ENCODE data around the gene VPREB3. TPM values are rescaled to one million over a fixed set of nuclear protein-coding genes. Genes with fewer than 3 reads are reported as not detected.

The VPREB3 gene, protein sequence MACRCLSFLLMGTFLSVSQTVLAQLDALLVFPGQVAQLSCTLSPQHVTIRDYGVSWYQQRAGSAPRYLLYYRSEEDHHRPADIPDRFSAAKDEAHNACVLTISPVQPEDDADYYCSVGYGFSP
- 0.22 TPM for polyA plus RNA-seq (2013, experiment 1 of 2; ENCODE audit: insufficient read length)
- polyA plus RNA-seq (2013, experiment 2 of 2; ENCODE audit: insufficient read length) = 0.19 TPM

DNA sequence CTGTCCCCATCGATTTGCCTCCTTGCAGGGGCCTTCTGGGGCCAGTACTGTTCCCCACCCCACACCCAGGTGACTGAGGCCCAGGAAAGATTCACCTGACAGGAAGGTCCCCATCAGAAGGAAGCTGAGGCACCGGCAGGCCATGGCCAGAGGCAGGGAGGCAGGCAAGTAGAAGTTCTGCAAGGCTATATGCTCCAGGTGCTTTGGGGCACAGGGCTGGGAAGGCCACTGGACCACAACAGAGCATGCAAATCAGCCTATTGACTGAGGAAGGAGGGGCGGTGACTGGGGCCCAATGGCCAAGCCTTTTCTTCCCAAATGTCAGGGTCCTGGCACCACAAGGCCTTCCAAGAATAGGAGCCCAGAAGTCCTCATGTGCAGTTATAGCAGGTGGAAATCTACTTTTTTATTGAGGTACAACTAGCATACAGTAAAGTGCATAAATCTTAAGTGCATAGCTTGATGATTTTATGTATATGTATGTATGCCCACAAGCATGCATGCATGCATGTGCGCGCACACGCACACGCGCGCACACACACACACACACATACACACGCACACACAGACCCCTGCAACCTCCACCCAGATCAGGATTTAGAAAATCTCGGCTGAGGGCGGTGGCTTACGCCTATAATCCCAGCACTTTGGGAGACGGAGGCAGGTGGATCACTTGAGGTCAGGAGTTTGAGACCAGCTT, at the start of gene VPREB3:
VPREB3 (minus strand) TSS at position 206 of the 700 bp plus-strand sequence; CDS start at position 144, 62 bp downstream.
- no peak for DNase-seq

DNA sequence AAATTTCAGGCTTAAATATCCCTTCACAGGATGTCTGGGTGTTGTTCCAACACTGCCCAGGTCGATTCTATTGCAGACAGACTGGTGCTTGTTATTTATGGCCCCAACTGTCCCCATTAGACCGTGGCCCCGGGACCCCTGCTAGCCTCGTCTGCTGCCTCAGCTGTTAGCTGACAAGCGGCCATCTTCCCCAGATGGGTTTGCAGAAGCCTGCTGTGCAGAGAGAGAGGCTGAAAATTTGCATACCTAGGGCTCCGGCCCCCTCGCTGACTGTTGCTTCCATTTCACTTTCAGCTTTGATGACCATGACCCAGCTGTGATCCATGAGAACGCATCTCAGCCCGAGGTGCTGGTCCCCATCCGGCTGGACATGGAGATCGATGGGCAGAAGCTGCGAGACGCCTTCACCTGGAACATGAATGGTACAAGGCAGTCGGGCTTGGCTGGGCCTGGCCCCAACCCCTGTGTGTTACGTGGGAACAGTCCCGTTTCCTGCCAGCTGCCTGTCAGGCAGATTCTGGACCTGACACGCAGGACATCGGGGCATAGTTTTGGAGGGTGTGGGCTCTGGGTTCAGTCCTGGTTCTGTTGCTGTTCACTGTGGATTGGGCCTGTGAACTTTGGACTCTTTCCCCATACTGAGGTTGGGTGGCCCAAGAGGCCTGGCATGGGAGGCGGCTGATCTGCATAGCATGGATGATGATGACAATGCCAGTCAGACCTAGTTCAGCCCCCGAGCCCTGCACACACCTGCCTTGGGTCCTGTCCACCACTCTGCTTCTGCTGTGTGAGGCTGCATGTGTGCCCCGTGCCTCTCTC, 49.0 kb upstream of the VPREB3 start:
- DNase-seq = no peak

DNA sequence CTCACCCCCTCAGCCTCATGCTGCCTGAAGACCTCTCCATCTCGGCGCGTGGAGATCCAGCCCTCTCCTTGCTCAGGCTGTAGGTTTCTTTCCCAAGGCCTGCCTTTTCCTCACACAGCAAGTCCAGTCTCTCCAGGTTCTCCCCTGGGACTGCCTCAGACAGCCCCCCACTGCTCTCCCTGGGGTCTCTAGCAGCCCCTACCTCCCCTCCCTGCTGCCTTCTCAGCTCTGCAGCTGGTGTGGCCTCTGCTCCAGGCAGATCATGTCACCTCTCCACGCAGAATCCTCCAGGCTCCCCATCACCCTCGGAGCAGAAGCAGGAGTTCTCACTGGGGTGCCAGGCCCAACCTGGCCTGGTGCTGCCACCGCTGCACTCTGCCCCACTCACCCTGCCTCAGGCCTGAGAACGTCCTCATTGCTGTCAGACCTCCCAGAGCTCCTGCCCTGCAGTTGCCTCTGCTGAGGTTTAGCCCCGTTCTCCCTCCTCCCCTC, 47.7 kb upstream of the VPREB3 start:
- DNase-seq = no peak

DNA sequence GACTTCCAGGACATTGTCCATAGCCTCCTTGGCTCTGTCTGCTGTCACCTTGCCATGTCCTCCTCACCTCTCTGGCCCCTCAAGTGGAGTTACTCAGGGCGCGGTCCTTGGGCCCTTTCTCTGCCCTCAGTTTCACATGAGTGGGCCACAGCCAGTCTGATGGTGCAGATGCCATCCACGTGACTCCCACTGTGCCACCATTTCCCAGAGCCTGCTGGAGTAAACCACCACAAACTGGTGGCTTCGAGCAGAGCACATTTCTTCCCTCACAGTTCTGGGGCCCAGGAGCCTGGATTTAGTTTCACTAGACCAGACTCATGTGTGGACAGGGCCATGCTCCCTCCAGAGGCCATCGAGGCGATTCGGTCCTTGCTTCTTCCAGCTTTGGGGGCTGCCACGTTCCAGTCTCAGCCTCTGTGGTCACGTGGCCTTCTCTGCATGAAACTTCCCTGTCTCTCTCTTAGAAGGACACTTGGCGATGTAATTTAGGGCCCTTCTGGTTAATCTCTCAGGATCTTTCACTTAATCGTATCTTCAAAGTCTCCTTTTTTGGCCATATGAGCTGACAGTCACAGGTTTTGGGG, 47.1 kb upstream of the VPREB3 start:
- no peak for DNase-seq

DNA sequence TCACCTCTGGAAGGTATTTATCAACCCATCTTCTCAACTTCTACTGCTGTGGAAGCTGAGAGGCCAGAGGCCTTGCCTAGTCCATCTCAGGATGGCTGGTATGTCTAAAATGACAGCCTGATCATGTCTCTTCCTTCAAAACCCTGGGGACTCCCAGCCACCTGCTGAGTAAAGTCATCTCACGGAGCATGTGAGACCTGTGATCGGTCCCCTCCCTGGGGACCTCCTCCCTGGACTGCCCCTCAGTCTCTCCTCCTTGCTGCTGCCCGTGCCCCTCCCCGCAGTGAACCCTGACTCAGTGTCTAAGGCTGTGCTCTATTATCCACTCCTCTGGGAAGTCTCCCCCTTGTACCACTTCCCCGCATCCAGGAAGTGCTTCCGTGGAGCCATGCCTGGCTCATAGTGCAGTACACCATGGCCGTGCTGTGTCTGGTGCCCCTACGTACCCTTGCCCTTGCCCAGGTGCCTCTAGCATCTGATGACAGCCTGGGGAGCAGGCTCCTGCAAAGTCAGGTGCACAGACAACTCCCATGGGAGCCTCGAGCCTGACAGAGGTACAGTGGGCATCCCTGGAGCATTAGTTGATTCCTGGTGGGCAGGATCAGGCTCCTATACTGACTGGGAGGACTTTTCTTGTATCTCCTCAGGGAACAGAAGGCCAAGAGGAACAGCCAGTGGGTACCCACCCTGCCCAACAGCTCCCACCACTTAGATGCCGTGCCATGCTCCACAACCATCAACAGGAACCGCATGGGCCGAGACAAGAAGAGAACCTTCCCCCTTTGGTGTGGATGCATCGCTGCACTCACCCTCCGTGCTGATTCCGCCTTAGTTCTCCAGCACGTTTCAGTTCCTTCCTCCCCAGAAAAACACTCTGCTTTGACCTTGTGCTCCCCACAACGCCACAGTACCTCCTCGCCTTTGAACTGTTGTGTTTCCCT, 46.3 kb upstream of the VPREB3 start:
- DNase-seq = no peak

DNA sequence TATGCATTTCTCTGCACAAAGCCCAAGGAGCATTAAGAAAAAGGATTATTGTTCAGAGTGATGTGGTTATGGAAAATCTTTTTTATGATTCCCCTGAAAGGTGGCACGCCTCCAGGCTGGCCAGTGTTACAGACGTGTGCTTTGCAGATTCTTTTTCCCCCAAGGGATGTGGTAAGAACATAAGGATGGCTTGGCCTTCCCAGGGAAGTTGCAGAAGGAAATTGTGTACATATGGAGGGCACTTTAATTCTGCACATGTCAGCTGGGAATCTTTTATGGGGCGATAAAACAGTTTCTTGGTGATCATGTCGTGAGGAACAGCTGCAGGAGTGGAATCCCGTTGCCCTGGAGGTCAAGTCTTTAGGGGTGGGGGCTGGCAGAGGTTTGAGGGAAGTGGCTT, 42.2 kb upstream of the VPREB3 start:
- DNase-seq = peak; percentile 72

DNA sequence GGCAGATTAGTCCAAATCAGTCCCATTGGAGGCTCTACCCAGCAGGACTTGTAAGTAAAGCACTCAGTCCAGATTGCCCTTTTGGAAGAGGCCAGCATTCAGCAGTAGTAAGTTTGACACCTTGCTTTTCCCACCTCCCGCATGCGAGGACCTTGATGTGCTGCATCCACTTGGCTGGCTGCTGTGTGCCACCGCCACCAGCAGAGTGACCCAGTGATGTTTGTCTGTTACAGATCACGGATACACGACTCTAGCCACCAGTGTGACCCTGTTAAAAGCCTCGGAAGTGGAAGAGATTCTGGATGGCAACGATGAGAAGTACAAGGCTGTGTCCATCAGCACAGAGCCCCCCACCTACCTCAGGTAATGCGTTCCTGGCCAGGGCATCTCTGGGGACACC, 39.1 kb upstream of the VPREB3 start:
- DNase-seq = no peak

DNA sequence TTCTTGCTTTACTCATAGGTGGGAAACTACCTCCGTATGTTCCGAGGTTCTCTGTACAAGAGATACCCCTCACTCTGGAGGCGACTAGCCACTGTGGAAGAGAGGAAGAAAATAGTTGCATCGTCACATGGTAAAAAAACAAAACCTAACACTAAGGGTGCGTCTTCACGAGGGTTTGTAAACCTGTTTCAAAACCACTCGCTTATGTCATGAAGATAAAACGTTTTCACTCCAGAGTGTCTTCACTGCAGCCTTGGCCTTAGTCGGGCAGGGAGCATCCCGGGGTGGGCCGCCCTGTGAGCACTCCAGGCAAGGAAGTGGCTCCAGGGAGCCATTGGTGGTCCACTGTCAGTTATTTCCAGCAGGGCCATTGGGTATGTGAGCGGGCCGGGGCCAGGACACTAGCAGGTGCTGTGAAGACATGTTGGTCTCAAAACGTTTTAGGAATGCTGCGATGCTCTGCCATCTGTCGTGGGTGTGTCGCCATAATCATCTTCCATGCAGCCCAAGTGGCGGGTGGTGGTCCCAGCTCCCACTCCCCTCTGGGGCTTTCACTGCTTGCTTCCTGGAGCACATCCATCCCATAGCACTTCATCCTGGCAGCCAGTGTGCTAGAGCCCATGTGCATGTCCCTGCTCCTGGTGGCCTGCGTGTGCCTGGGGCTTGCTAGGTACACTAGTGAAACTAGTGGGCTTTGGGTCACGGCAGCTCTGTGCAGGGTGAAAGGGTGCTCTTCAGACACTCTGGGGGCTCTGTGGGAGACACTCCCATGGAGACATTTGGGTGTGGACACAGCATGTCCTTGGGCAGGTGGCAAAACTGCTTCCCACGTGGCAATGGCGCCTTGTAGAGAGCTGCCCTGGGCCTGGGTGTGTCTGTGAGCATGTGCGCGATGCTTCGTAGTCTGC, 37.8 kb upstream of the VPREB3 start:
- DNase-seq = no peak

DNA sequence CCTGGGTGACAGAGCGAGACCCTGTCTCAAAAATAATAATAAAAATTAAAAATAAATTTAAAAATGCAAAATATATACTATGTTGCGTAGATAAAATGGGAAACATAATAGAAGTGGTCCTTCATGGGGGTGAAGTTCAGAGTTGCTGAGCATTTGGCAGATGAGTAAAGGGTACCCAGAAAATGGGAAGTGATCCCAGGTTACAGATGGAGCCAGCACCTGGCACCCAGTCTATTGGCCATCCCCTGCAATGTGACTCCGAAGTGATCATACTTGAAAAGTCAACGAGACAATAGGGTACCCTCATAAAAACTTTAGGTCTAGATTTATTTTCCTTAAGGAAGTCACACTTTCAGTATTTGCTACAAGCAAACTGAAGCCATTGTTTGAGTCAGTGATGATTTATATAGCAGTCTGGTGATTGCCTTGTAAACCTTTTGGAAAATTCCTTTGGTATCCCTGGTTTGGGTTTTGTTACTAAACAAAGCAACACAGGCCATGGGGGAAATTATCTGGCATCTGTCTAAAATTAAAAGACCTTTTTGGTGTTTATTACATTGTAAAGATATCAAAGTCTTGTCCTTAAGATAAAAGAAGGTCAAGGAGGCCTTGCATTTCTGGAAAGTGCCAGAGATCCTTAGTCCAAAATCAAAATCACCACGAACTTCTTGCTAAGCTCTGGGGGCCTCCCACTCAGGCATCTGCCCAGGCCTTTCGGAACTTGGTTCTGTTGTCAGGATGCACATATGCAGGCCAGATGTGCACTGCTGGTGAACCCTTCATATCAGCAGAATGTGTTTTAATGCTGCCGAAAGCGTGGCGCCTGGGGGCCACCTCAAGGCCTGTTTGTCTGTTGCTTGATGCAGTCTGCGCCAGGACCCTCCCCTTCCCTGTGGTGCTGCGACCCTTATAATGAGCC, 36.9 kb upstream of the VPREB3 start:
- DNase-seq = peak; percentile 77

DNA sequence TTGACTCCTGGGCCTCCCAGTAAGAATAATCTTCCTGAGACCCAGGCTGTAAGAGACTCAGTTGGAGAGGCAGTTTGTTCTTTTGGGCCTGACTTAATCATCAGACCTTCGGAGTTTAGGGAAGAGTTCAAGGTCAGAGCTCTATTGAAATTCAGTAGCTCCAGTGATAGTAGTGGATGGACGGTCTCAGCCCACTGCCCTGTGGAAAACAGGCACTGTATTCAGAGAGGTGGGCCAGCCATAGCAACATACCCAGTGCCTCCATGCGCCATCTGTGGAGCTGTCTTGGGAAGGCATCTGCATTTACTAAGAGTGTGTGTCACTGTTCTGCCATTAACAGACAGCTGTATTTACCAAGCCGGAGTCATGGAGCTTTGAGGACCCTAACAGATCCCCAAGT, 35.4 kb upstream of the VPREB3 start:
- no peak for DNase-seq

DNA sequence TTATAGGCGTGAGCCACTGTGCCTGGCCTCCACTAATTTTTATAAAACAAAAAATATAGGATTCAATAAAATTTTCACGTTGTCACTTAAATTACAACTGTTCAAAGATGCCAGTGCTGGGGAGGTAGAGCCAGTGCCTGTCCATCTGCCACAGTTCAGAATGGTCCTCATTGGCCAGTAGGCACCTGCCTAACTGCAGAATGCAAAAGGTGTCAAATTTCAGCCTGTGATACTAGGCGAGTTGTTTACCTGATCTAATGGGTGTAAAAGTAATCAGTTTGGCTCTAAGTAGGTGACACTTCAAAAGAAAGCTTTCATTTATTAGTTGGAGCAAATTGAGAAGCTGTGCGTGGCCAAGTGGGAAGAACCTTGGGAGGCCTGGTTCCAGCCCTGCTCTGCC, 34.9 kb upstream of the VPREB3 start:
- no peak for DNase-seq

DNA sequence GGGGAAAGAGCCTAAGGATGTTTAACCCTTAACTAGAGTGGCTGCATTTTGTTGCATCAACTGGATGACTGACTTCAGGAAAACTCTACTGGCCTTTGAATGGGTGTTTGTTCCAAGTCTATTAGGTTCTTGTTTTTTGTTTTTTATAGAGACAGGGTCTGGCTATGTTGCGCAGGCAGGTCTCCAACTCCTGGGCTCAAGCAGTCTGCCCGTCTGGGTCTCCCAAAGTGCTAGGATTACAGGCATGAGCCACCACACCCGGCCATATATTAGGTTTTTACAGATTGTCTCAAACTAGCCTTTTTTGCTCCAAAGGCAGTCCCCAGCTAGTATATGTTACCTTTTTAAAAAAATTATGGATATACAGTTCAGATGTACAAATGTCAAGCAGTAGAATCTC, 33.7 kb upstream of the VPREB3 start:
- DNase-seq = no peak

DNA sequence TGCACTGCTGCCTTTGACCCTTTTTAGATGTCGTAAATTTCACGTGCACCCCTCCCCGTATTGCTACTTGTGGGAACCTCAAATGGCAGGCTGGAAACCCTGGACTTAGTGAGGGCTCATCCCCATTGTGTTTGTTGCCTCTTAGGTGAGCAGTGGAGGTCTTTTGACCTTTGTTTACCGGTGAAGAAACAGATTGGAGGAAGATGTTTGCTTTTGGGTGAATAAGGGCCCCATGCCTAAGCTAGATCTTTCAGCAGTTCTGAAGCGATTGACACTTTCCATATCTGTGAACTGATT, 33.3 kb upstream of the VPREB3 start:
- no peak for DNase-seq

DNA sequence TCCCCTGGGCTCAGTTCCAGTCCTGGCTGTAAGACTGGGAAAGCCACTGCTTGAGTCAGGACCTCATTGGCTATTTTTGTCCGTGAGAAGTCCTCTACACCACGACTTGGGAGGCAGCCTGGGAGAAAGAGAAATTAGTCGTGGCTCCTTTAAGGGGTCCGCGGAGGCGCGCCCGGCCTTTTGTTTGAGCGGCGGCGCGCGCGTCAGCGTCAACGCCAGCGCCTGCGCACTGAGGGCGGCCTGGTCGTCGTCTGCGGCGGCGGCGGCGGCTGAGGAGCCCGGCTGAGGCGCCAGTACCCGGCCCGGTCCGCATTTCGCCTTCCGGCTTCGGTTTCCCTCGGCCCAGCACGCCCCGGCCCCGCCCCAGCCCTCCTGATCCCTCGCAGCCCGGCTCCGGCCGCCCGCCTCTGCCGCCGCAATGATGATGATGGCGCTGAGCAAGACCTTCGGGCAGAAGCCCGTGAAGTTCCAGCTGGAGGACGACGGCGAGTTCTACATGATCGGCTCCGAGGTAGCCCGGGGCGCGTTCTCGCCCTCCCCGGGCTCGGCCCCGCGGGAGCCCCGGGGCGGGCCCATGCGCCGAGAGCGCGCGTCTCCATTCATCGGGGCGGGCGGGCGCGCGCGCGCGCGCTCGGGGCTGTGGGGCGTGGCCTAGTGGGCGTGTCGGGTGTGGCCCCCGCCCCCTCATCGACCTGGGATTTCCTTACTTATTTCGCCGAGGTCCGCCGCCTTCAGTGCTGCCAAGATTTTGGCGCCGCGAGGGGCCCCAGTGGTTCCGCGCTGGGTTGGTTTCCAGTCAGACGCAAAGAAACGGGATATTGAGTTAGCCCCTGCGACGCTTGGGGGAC, 32.8 kb upstream of the VPREB3 start, which contains the start of gene SMARCB1:
SMARCB1 (plus strand) TSS at position 215 of the 848 bp plus-strand sequence; CDS start at position 419, 204 bp downstream.
- DNase-seq = peak; percentile 91

DNA sequence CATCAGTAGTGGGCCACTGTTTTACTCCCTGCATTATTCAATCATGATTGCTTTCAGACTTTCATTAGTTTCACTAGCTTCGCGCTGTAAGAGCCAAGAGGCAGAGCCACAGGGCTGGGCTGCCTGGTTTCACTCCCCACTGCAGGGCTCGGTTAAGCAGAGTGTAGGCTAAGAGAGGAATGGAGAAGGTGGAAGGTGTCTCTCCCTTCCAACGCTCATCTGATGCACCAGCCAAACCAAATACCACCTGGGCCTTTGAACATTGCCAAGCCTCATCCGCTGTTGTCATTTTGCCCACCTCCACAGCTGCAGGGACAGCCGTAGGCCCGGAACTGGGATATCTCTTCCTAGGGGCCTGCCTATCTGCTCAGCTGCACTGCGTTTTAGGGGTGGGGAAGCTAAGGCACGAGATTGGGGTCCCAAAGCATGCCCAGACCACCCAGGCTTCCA, 32.1 kb upstream of the VPREB3 start:
- no peak for DNase-seq

DNA sequence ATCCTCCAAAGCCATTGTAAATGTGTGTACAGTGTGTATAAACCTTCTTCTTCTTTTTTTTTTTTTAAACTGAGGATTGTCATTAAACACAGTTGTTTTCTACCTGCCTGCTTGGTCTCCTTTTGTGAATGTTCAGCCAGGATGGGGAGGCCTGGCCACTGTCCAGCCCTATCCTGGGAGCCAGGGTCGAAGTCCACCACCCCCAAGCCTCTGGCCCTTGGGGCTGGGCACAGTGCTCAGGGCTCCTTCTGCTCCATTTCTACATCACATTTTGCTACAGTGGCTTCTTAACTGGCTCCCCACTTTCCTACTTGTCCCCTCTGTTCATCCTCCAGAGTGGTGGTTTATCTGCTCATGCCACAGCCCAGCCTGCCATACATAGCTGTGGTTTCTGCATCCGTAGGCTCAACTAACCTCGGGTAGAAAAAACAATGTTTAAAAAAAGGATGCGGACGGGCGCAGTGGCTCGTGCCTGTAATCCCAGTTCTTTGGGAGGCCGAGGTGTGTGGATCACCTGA, 30.0 kb upstream of the VPREB3 start:
- DNase-seq = no peak

DNA sequence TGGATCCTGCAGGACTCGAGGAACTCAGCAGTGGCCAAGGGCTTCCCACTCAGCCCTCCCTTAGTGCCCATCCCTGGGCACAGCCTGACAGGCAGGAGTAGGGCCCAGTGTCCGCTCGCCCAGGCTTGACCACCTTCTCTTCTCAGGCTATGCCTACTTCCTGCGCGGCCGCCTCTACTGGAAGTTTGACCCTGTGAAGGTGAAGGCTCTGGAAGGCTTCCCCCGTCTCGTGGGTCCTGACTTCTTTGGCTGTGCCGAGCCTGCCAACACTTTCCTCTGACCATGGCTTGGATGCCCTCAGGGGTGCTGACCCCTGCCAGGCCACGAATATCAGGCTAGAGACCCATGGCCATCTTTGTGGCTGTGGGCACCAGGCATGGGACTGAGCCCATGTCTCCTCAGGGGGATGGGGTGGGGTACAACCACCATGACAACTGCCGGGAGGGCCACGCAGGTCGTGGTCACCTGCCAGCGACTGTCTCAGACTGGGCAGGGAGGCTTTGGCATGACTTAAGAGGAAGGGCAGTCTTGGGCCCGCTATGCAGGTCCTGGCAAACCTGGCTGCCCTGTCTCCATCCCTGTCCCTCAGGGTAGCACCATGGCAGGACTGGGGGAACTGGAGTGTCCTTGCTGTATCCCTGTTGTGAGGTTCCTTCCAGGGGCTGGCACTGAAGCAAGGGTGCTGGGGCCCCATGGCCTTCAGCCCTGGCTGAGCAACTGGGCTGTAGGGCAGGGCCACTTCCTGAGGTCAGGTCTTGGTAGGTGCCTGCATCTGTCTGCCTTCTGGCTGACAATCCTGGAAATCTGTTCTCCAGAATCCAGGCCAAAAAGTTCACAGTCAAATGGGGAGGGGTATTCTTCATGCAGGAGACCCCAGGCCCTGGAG, 29.3 kb upstream of the VPREB3 start:
- DNase-seq = no peak

Data from fibroblast of skin of abdomen (primary cell).